Endothelial cell of umbilical vein (primary cell): ENCODE data around the gene MAP3K19. TPM values are rescaled to one million over a fixed set of nuclear protein-coding genes. Genes with fewer than 3 reads are reported as not detected.

ENCODE experiments used
- BruUV-seq: library from RNA; stranded (reverse); fragments of 400-500 nt; replicated peaks from 2 replicates; lab custom pipeline; 2021; lab: Mats Ljungman, UMichigan
- CTCF ChIA-PET: fragments of 300-600, 350-600 bp; sonication (Branson Sonifier 250); formaldehyde crosslinking; loops from one replicate; lab custom pipeline; 2021; ENCODE audit warnings: antibody characterized with exemption, inconsistent platforms; lab: Charles Lee
- POLR2A ChIA-PET: fragments of 300-600, 350-600 bp; sonication (Branson Sonifier 250); formaldehyde crosslinking; loops from one replicate; lab custom pipeline; 2021; ENCODE audit warnings: antibody characterized with exemption, inconsistent platforms; lab: Charles Lee
- DNase-seq: peaks from one replicate; pipeline ENCODE4 v3.0.0-alpha.2; 2011; ENCODE audit warnings: low read depth, low spot score
- FAIRE-seq: peaks from 2 replicates; lab custom pipeline; 2011; peaks lifted over from hg19 to GRCh38; lab: Jason Lieb, UNC
- H2AFZ ChIP-seq: 2 replicates; pipeline ENCODE4 v1.6.0; 2012; ENCODE audit warnings: low read depth, low read length, control low read depth, inconsistent platforms
- H3K27ac ChIP-seq: 2 replicates; pipeline ENCODE4 v1.5.1; 2011; ENCODE audit warnings: low read depth, mild to moderate bottlenecking, control low read depth, low read length, moderate library complexity; ENCODE audit not compliant: insufficient read depth
- H3K27me3 ChIP-seq, 2 experiments: 2 replicates each; pipeline versions ENCODE4 v1.6.0 to v1.6.1; 2011; ENCODE audit warnings: low read length in 2 of 2, mixed read lengths in 1 of 2; ENCODE audit not compliant: control insufficient read depth in 2 of 2, insufficient read depth in 2 of 2
- H3K36me3 ChIP-seq, 2 experiments: 2 replicates in 1 of 2; 3 replicates in 1 of 2; pipeline ENCODE4 v1.5.1; 2011; ENCODE audit warnings: low read length in 2 of 2, mild to moderate bottlenecking in 1 of 2, moderate library complexity in 1 of 2; ENCODE audit not compliant: control insufficient read depth in 2 of 2, insufficient read depth in 2 of 2; ENCODE audit errors: extremely low read depth in 1 of 2
- H3K4me1 ChIP-seq: 3 replicates; pipeline ENCODE4 v1.5.1; 2011; ENCODE audit warnings: mild to moderate bottlenecking, low read length; ENCODE audit not compliant: control insufficient read depth, insufficient read depth; ENCODE audit errors: extremely low read depth
- H3K4me2 ChIP-seq: 2 replicates; pipeline ENCODE4 v1.6.1; 2011; ENCODE audit warnings: low read length, control low read depth, mixed read lengths; ENCODE audit not compliant: insufficient read depth
- H3K4me3 ChIP-seq, 3 experiments: fragments of 200-600 bp in 1 of 3; sonication (generic), shearing (Covaris generic) in 1 of 3; replicated peaks in 1 of 3; 2 replicates each; pipeline ENCODE4 v1.5.1; 2011 to 2016; ENCODE audit warnings: control low read depth in 3 of 3, low read length in 3 of 3, mild to moderate bottlenecking in 2 of 3, inconsistent platforms in 1 of 3, low read depth in 1 of 3, moderate library complexity in 1 of 3; ENCODE audit not compliant: insufficient read depth in 1 of 3
- H3K79me2 ChIP-seq: 2 replicates; pipeline ENCODE4 v1.6.0; 2012; ENCODE audit warnings: low read length, inconsistent platforms; ENCODE audit not compliant: control insufficient read depth, insufficient read depth
- H3K9ac ChIP-seq: replicated peaks from 2 replicates; pipeline ENCODE3; 2011; ENCODE audit warnings: low read length, control low read depth; ENCODE audit not compliant: insufficient read depth; ENCODE audit errors: extremely low read depth
- H3K9me1 ChIP-seq: replicated peaks from 3 replicates; pipeline ENCODE4 v1.6.0; 2011; ENCODE audit warnings: mild to moderate bottlenecking, low read length; ENCODE audit not compliant: control insufficient read depth, insufficient read depth; ENCODE audit errors: extremely low read depth
- H3K9me3 ChIP-seq: replicated peaks from 2 replicates; pipeline ENCODE4 v1.5.1; 2012; ENCODE audit warnings: low read length, inconsistent platforms; ENCODE audit not compliant: control insufficient read depth, insufficient read depth
- H4K20me1 ChIP-seq: replicated peaks from 2 replicates; pipeline ENCODE3; 2011; ENCODE audit warnings: mild to moderate bottlenecking, low read length; ENCODE audit not compliant: control insufficient read depth, insufficient read depth; ENCODE audit errors: extremely low read depth
- EZH2 ChIP-seq: IDR thresholded peaks from 2 replicates; pipeline ENCODE4 v1.6.1; 2012; ENCODE audit warnings: borderline replicate concordance, low read depth, mild to moderate bottlenecking, moderate library complexity, low read length, inconsistent platforms; ENCODE audit not compliant: severe bottlenecking
- FOS ChIP-seq: IDR thresholded peaks from 2 replicates; pipeline ENCODE4 v1.6.1; 2011; ENCODE audit warnings: mild to moderate bottlenecking, low read length, moderate library complexity, borderline replicate concordance; ENCODE audit not compliant: insufficient read depth
- GATA2 ChIP-seq: IDR thresholded peaks from 2 replicates; pipeline ENCODE4 v1.7.0; 2011; ENCODE audit warnings: low read depth, mild to moderate bottlenecking, moderate library complexity, mixed read lengths, low read length; ENCODE audit not compliant: insufficient read length, insufficient read depth
- JUN ChIP-seq: IDR thresholded peaks from 2 replicates; pipeline ENCODE4 v1.6.1; 2011; ENCODE audit warnings: borderline replicate concordance, low read depth; ENCODE audit not compliant: insufficient read length, insufficient read depth
- MYC ChIP-seq: IDR thresholded peaks from one replicate; pipeline ENCODE4 v1.6.1; 2011; ENCODE audit warnings: mild to moderate bottlenecking, low read depth, low read length
- POLR2A ChIP-seq: IDR thresholded peaks from 2 replicates; pipeline ENCODE4 v1.6.1; 2012; ENCODE audit warnings: low read depth, mild to moderate bottlenecking, control low read depth, low read length
- POLR2AphosphoS5 ChIP-seq: IDR thresholded peaks from 2 replicates; pipeline ENCODE4 v1.6.1; 2012; ENCODE audit warnings: low read depth, mild to moderate bottlenecking, control low read depth, low read length, moderate library complexity; ENCODE audit not compliant: insufficient read depth
- dilution Hi-C: fragments of 300-500 bp; cut with MboI; formaldehyde crosslinking; loops from one replicate; pipeline ENCODE4 v1.15.0; 2019; ENCODE audit warnings: low sequenced_read_pairs; ENCODE audit not compliant: extremely low pct_ligation_motif_present
- intact Hi-C: fragments of 100-400 bp; cut with micrococcal nuclease; formaldehyde crosslinking; loops from one replicate; pipeline ENCODE4 v1.10.0; 2022
- polyA plus RNA-seq, 4 experiments: library from polyadenylated mRNA; depleted of rRNA in 3 of 4; stranded (reverse) in 3 of 4; unstranded in 1 of 4; fragments of >200 nt; gene quantifications; 2 replicates each; pipeline versions ENCODE4 v1.2.1 to v1.2.3, GENCODE V29; 2011 to 2012; ENCODE audit warnings: missing spikeins in 1 of 4
- total RNA-seq: library from RNA; stranded (reverse); gene quantifications from 2 replicates; pipeline ENCODE4 v1.2.3, GENCODE V29; 2021
- TF ChIP-seq, protein P1 (sequence below): IDR thresholded peaks from 2 replicates; pipeline ENCODE4 v1.6.1; 2011; ENCODE audit not compliant: insufficient read depth, insufficient read length
- TF ChIP-seq, protein P2 (sequence below), 2 donors: IDR thresholded peaks; 1 replicate in 1 of 2; 2 replicates in 1 of 2; pipeline ENCODE4 v1.5.1; 2011; ENCODE audit warnings: low read length in 2 of 2, mild to moderate bottlenecking in 2 of 2, moderate library complexity in 2 of 2, control low read depth in 1 of 2, inconsistent platforms in 1 of 2, low read depth in 1 of 2; ENCODE audit not compliant: insufficient read depth in 1 of 2; ENCODE audit errors: extremely low read depth in 1 of 2

MAP3K19 gene
- total and polyA plus RNA-seq, 2 donors (not counting 3 experiments of a cell fraction or from before 2014, with no cell fraction given): not detected

DNA sequence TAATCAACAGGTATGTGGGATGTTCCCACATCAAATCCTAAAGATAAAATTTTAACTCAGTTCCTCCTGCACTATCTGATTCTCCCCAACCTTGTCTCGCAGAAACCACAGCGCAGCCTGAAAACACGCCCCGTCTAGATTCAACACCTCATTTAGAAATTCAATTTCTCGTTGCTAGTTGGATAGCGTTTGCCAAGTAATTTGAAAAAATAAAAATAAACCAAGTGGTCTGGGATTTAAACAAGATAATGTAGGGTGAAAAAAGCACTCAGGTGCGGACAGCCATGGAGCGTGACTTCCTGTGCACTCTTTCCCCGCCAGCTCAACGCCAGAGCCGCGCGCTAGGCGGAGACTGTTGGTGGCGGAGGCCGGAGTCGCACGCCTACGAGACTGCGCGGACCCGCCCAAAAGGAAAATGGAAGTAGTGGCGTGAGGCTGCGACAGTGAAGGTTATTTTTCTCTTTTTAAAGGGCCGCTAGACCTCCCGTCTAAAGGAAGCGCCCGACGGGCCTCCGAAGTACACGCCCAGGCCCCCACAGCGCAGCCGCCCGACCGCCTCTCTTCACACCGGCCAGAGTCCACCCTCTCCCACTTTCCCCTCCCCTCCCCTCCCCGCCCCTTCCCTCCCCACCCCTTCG is 129.2 kb downstream of the MAP3K19 start:
- Histone ChIP-seq H3K27ac (peak overlapping the region; percentile 82), H3K4me3 (peak overlapping the region; percentile 86 to 98 (median 93)), H4K20me1 (peaks cover 21% of the 10 kb centered on the region), H3K79me2 (peaks cover 43% of the 10 kb centered on the region), H3K4me1 (peaks cover 17% of the 10 kb centered on the region), H3K9me1 (no peaks in the 10 kb centered on the region), H3K4me2 (peak overlapping the region; percentile 99), H3K9ac (peak overlapping the region; percentile 94), H3K27me3 (no peaks in the 10 kb centered on the region), H3K9me3 (no peaks in the 10 kb centered on the region), H2AFZ (peak overlapping the region; percentile 83), H3K36me3 (no peaks in the 10 kb centered on the region)
- DNase-seq (peak; percentile 92), FAIRE-seq (no peak)
- BruUV-seq: TSS peak; percentile 54
- ChIA-PET CTCF (interaction anchor here (0.7 to 2.9 kb wide), 6 partner anchors 8 to 467 kb away, joined by 3 to 17 read pairs (median 4); no protein-coding TSS in a partner anchor), POLR2A (interaction anchor here (0.7 kb wide), 2 partner anchors 523 to 580 kb away, joined by 3 read pairs; no protein-coding TSS in a partner anchor)
- intact Hi-C loops: loop anchor here (1.0 to 5.0 kb wide), 5 partner anchors 135 to 823 kb away; partner anchors contain the start of genes RAB3GAP1 and UBXN4
- dilution Hi-C loops: no loop called here
- TF ChIP-seq JUN: no peak
- no peak for TF ChIP-seq EZH2
- TF ChIP-seq POLR2A: peak; percentile 78
- TF ChIP-seq POLR2AphosphoS5: peak; percentile 61
- TF ChIP-seq, protein P1, sequence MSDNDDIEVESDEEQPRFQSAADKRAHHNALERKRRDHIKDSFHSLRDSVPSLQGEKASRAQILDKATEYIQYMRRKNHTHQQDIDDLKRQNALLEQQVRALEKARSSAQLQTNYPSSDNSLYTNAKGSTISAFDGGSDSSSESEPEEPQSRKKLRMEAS: no peak
- TF ChIP-seq FOS: no peak
- TF ChIP-seq, protein P2, sequence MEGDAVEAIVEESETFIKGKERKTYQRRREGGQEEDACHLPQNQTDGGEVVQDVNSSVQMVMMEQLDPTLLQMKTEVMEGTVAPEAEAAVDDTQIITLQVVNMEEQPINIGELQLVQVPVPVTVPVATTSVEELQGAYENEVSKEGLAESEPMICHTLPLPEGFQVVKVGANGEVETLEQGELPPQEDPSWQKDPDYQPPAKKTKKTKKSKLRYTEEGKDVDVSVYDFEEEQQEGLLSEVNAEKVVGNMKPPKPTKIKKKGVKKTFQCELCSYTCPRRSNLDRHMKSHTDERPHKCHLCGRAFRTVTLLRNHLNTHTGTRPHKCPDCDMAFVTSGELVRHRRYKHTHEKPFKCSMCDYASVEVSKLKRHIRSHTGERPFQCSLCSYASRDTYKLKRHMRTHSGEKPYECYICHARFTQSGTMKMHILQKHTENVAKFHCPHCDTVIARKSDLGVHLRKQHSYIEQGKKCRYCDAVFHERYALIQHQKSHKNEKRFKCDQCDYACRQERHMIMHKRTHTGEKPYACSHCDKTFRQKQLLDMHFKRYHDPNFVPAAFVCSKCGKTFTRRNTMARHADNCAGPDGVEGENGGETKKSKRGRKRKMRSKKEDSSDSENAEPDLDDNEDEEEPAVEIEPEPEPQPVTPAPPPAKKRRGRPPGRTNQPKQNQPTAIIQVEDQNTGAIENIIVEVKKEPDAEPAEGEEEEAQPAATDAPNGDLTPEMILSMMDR (IDR thresholded peaks at IDR 0.05; ENCODE audit: extremely low read depth in 1 of 2, insufficient read depth in 1 of 2, low read depth in 1 of 2, low read length in 2 of 2): peak in 1 of 2 donors; percentile 35
- TF ChIP-seq MYC: no peak
- TF ChIP-seq GATA2: peak; percentile 9
